HCT116 (cell line): ENCODE data around the gene MST1. TPM values are rescaled to one million over a fixed set of nuclear protein-coding genes. Genes with fewer than 3 reads are reported as not detected.

ENCODE experiments used
- ATAC-seq: fragments of 200-7000 bp; cut with Tn5 transposase; 2 replicates; pipeline ENCODE4 v1.9.1; 2020; ENCODE audit warnings: mild to moderate bottlenecking, moderate library complexity
- BruUV-seq: library from RNA; stranded (reverse); fragments of 400-500 nt; replicated peaks from 2 replicates; lab custom pipeline; 2021; lab: Mats Ljungman, UMichigan
- CTCF ChIA-PET: fragments of 300-600 bp; sonication (Branson Sonifier 250); formaldehyde crosslinking; loops from one replicate; lab custom pipeline; 2021; ENCODE audit warnings: antibody characterized with exemption; lab: Charles Lee
- POLR2A ChIA-PET: fragments of 300-600, 350-600 bp; sonication (Branson Sonifier 250); formaldehyde crosslinking; loops from one replicate; lab custom pipeline; 2021; ENCODE audit warnings: antibody characterized with exemption; lab: Charles Lee
- RAD21 ChIA-PET, 2 experiments: fragments of 300-600 bp; sonication (Branson Sonifier 250); formaldehyde crosslinking; loops; one replicate each; lab custom pipeline; 2023; ENCODE audit warnings: low total read pairs in 2 of 2; ENCODE audit not compliant: uncharacterized antibody in 2 of 2, unreplicated experiment in 2 of 2, low non-redundant PET in 1 of 2; lab: Charles Lee
- DNase-seq: peaks from one replicate; pipeline ENCODE4 v3.0.0-alpha.2; 2010; ENCODE audit warnings: low read depth, low spot score
- H2AFZ ChIP-seq: fragments of 200-600 bp; shearing (Covaris generic), sonication (generic); 2 replicates; pipeline ENCODE4 v1.6.1; 2017; ENCODE audit warnings: low read depth, mixed run types, mixed read lengths, antibody characterized with exemption, low read length; ENCODE audit not compliant: poor library complexity, severe bottlenecking
- H3K27ac ChIP-seq: 2 replicates; pipeline ENCODE4 v1.5.1; 2012; ENCODE audit warnings: low read depth, low read length
- H3K27me3 ChIP-seq: fragments of 200-600 bp; sonication (generic); 2 replicates; pipeline ENCODE4 v1.6.1; 2016; ENCODE audit warnings: mixed run types, low read length, mixed read lengths; ENCODE audit not compliant: insufficient read depth
- H3K36me3 ChIP-seq, 2 experiments: fragments of 200-500 bp in 1 of 2; fragments of 200-600 bp in 1 of 2; sonication (Bioruptor generic) in 1 of 2; sonication (generic) in 1 of 2; 2 replicates each; pipeline versions ENCODE4 v1.5.1 to v1.6.1; 2014 to 2016; ENCODE audit warnings: low read length in 2 of 2, inconsistent platforms in 1 of 2, mixed read lengths in 1 of 2, mixed run types in 1 of 2; ENCODE audit not compliant: insufficient read depth in 2 of 2, control insufficient read depth in 1 of 2
- H3K4me1 ChIP-seq, 2 experiments: fragments of 200-600 bp in 1 of 2; sonication (generic) in 1 of 2; 2 replicates each; pipeline versions ENCODE4 v1.5.1 to v1.6.1; 2012 to 2017; ENCODE audit warnings: low read length in 2 of 2, inconsistent platforms in 1 of 2, mild to moderate bottlenecking in 1 of 2, mixed read lengths in 1 of 2, mixed run types in 1 of 2, moderate library complexity in 1 of 2; ENCODE audit not compliant: insufficient read depth in 2 of 2, control insufficient read depth in 1 of 2
- H3K4me2 ChIP-seq: fragments of 200-600 bp; sonication (generic); 2 replicates; pipeline ENCODE4 v1.6.1; 2017; ENCODE audit warnings: mixed run types, low read length, mixed read lengths
- H3K4me3 ChIP-seq, 2 experiments: fragments of 200-600 bp in 1 of 2; sonication (generic) in 1 of 2; replicated peaks in 1 of 2; 2 replicates each; pipeline ENCODE4 v1.5.1; 2011 to 2016; ENCODE audit warnings: low read length in 2 of 2, control low read depth in 1 of 2, low read depth in 1 of 2, mild to moderate bottlenecking in 1 of 2, mixed read lengths in 1 of 2, mixed run types in 1 of 2
- H3K79me2 ChIP-seq: fragments of 200-600 bp; sonication (generic); 2 replicates; pipeline ENCODE4 v1.6.1; 2017; ENCODE audit warnings: mild to moderate bottlenecking, mixed run types, low read length, moderate library complexity, mixed read lengths; ENCODE audit not compliant: insufficient read depth
- H3K9ac ChIP-seq: fragments of 200-600 bp; sonication (generic); 2 replicates; pipeline ENCODE4 v1.6.1; 2016; ENCODE audit warnings: low read length, mixed read lengths
- H3K9me2 ChIP-seq: fragments of 200-600 bp; sonication (generic), shearing (Covaris generic); 2 replicates; pipeline ENCODE4 v1.6.1; 2017; ENCODE audit warnings: mixed run types, mild to moderate bottlenecking, moderate library complexity; ENCODE audit not compliant: insufficient read depth
- H3K9me3 ChIP-seq, 2 experiments: fragments of 200-500 bp in 1 of 2; fragments of 200-600 bp in 1 of 2; sonication (Bioruptor generic) in 1 of 2; sonication (generic) in 1 of 2; 2 replicates each; pipeline ENCODE4 v1.6.1; 2014 to 2017; ENCODE audit warnings: low read length in 2 of 2, mixed read lengths in 2 of 2, inconsistent platforms in 1 of 2, low read depth in 1 of 2, mild to moderate bottlenecking in 1 of 2, mixed run types in 1 of 2, moderate library complexity in 1 of 2; ENCODE audit not compliant: control insufficient read depth in 1 of 2, insufficient read depth in 1 of 2
- H4K20me1 ChIP-seq: fragments of 200-600 bp; sonication (generic), shearing (Covaris generic); 2 replicates; pipeline ENCODE4 v1.6.1; 2017; ENCODE audit warnings: mixed run types, mild to moderate bottlenecking, moderate library complexity; ENCODE audit not compliant: insufficient read depth
- ELF1 ChIP-seq: IDR thresholded peaks from 2 replicates; pipeline ENCODE4 v1.6.1; 2012; ENCODE audit warnings: low read depth, borderline replicate concordance
- EZH2 ChIP-seq: fragments of 200-600 bp; sonication (generic); IDR thresholded peaks from 2 replicates; pipeline ENCODE4 v1.6.1; 2017; ENCODE audit warnings: antibody characterized with exemption, mixed run types
- EZH2phosphoT487 ChIP-seq: fragments of 200-600 bp; IDR thresholded peaks from 2 replicates; pipeline ENCODE4 v1.6.1; 2018; ENCODE audit warnings: antibody characterized with exemption, borderline replicate concordance
- JUND ChIP-seq: IDR thresholded peaks from 2 replicates; pipeline ENCODE4 v1.6.1; 2012
- SIN3A ChIP-seq: IDR thresholded peaks from 2 replicates; pipeline ENCODE4 v1.6.1; 2012; ENCODE audit warnings: low read depth
- SP1 ChIP-seq: IDR thresholded peaks from 2 replicates; pipeline ENCODE4 v1.6.1; 2012; ENCODE audit warnings: low read depth
- SRF ChIP-seq: IDR thresholded peaks from 2 replicates; pipeline ENCODE4 v1.6.1; 2012; ENCODE audit warnings: low read depth
- TCF7L2 ChIP-seq: IDR thresholded peaks from 2 replicates; pipeline ENCODE4 v1.7.0; 2011; ENCODE audit warnings: borderline replicate concordance, inconsistent platforms; ENCODE audit not compliant: insufficient read depth, insufficient read length; ENCODE audit errors: extremely low read depth
- YY1 ChIP-seq: IDR thresholded peaks from 2 replicates; pipeline ENCODE4 v1.6.1; 2011; ENCODE audit warnings: low read length, low read depth, moderate library complexity, mild to moderate bottlenecking; ENCODE audit not compliant: insufficient replicate concordance; ENCODE audit errors: extremely low read depth
- ZFX ChIP-seq: fragments of 450-650 bp; IDR thresholded peaks from 2 replicates; pipeline ENCODE4 v1.6.1; 2017
- ZNF274 ChIP-seq: fragments of 200-500 bp; sonication (Bioruptor generic); IDR thresholded peaks from 2 replicates; pipeline ENCODE4 v1.6.1; 2014; ENCODE audit warnings: mild to moderate bottlenecking, low read depth, low read length, inconsistent platforms
- intact Hi-C: fragments of 100-400 bp; cut with micrococcal nuclease; formaldehyde crosslinking; loops from 2 replicates; pipeline ENCODE4 v1.10.0; 2022
- total RNA-seq: library from RNA; stranded (reverse); gene quantifications from one replicate; pipeline ENCODE4 v1.2.1, GENCODE V29; 2021; ENCODE audit not compliant: unreplicated experiment
- TF ChIP-seq, protein P1 (sequence below): IDR thresholded peaks from 2 replicates; pipeline ENCODE4 v1.6.1; 2012
- TF ChIP-seq, protein P2 (sequence below): IDR thresholded peaks from 2 replicates; pipeline ENCODE4 v1.6.1; 2011; ENCODE audit warnings: mild to moderate bottlenecking, low read length, moderate library complexity; ENCODE audit not compliant: insufficient replicate concordance; ENCODE audit errors: extremely low read depth
- TF ChIP-seq, protein P3 (sequence below), 3 experiments: fragments of 200-600 bp in 1 of 3; sonication (generic) in 1 of 3; IDR thresholded peaks in 2 of 3; conservative IDR thresholded peaks in 1 of 3; 2 replicates each; pipeline ENCODE4 v1.5.1; 2012 to 2017; ENCODE audit warnings: low read depth in 2 of 3, low read length in 2 of 3, antibody characterized with exemption in 1 of 3, borderline replicate concordance in 1 of 3, control low read depth in 1 of 3, mild to moderate bottlenecking in 1 of 3, mixed read lengths in 1 of 3, mixed run types in 1 of 3, moderate library complexity in 1 of 3; ENCODE audit not compliant: insufficient read depth in 1 of 3
- TF ChIP-seq, protein P4 (sequence below): IDR thresholded peaks from 2 replicates; pipeline ENCODE4 v1.6.1; 2012; ENCODE audit warnings: low read depth
- TF ChIP-seq, protein P5 (sequence below): IDR thresholded peaks from 2 replicates; pipeline ENCODE4 v1.6.1; 2012

The MST1 gene
- total RNA-seq, 1 experiment from 2014 or later = 15.4 TPM

DNA sequence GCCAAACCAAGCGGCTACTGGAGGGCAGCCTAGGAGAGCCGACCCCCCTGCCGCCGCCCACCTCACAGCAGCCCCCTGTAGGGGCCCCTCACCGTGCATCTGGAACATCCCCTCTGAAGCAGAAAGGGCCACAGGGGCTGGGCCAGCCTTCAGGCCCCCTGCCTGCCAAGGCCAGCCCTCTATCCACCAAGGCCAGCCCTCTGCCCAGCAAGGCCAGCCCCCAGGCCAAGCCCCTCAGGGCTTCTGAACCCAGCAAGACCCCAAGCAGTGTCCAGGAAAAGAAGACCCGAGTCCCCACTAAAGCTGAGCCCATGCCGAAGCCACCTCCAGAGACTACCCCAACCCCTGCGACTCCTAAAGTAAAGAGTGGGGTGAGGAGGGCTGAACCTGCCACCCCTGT is 38.6 kb downstream of the MST1 start:
- no peak overlapping the region for H3K9ac ChIP-seq
- ChIA-PET POLR2A (no interaction called here), CTCF (no interaction called here), RAD21 (interaction anchor here in 1 of 2 experiments (0.5 kb wide), 1 partner anchor 58 kb away, joined by 3 read pairs; no protein-coding TSS in a partner anchor)
- DNase-seq = no peak
- H3K36me3 ChIP-seq = no peaks in the 10 kb centered on the region
- intact Hi-C loops = no loop called here
- TF ChIP-seq, protein P1, sequence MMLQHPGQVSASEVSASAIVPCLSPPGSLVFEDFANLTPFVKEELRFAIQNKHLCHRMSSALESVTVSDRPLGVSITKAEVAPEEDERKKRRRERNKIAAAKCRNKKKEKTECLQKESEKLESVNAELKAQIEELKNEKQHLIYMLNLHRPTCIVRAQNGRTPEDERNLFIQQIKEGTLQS = no peak
- TF ChIP-seq, protein P2, sequence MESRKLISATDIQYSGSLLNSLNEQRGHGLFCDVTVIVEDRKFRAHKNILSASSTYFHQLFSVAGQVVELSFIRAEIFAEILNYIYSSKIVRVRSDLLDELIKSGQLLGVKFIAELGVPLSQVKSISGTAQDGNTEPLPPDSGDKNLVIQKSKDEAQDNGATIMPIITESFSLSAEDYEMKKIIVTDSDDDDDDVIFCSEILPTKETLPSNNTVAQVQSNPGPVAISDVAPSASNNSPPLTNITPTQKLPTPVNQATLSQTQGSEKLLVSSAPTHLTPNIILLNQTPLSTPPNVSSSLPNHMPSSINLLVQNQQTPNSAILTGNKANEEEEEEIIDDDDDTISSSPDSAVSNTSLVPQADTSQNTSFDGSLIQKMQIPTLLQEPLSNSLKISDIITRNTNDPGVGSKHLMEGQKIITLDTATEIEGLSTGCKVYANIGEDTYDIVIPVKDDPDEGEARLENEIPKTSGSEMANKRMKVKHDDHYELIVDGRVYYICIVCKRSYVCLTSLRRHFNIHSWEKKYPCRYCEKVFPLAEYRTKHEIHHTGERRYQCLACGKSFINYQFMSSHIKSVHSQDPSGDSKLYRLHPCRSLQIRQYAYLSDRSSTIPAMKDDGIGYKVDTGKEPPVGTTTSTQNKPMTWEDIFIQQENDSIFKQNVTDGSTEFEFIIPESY = no peak
- TF ChIP-seq SRF (no peak), SIN3A (no peak), TCF7L2 (no peak), EZH2 (no peak), ZNF274 (no peak), YY1 (no peak), EZH2phosphoT487 (no peak), JUND (no peak), ELF1 (no peak), SP1 (no peak), ZFX (no peak)
- TF ChIP-seq, protein P3, sequence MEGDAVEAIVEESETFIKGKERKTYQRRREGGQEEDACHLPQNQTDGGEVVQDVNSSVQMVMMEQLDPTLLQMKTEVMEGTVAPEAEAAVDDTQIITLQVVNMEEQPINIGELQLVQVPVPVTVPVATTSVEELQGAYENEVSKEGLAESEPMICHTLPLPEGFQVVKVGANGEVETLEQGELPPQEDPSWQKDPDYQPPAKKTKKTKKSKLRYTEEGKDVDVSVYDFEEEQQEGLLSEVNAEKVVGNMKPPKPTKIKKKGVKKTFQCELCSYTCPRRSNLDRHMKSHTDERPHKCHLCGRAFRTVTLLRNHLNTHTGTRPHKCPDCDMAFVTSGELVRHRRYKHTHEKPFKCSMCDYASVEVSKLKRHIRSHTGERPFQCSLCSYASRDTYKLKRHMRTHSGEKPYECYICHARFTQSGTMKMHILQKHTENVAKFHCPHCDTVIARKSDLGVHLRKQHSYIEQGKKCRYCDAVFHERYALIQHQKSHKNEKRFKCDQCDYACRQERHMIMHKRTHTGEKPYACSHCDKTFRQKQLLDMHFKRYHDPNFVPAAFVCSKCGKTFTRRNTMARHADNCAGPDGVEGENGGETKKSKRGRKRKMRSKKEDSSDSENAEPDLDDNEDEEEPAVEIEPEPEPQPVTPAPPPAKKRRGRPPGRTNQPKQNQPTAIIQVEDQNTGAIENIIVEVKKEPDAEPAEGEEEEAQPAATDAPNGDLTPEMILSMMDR (IDR thresholded peaks at IDR 0.05 in 2 of 3, conservative IDR thresholded peaks at IDR 0.05 in 1 of 3; ENCODE audit: borderline replicate concordance in 1 of 3, insufficient read depth in 1 of 3, low read depth in 2 of 3, low read length in 2 of 3) = no peak
- TF ChIP-seq, protein P4, sequence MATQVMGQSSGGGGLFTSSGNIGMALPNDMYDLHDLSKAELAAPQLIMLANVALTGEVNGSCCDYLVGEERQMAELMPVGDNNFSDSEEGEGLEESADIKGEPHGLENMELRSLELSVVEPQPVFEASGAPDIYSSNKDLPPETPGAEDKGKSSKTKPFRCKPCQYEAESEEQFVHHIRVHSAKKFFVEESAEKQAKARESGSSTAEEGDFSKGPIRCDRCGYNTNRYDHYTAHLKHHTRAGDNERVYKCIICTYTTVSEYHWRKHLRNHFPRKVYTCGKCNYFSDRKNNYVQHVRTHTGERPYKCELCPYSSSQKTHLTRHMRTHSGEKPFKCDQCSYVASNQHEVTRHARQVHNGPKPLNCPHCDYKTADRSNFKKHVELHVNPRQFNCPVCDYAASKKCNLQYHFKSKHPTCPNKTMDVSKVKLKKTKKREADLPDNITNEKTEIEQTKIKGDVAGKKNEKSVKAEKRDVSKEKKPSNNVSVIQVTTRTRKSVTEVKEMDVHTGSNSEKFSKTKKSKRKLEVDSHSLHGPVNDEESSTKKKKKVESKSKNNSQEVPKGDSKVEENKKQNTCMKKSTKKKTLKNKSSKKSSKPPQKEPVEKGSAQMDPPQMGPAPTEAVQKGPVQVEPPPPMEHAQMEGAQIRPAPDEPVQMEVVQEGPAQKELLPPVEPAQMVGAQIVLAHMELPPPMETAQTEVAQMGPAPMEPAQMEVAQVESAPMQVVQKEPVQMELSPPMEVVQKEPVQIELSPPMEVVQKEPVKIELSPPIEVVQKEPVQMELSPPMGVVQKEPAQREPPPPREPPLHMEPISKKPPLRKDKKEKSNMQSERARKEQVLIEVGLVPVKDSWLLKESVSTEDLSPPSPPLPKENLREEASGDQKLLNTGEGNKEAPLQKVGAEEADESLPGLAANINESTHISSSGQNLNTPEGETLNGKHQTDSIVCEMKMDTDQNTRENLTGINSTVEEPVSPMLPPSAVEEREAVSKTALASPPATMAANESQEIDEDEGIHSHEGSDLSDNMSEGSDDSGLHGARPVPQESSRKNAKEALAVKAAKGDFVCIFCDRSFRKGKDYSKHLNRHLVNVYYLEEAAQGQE = no peak
- TF ChIP-seq, protein P5, sequence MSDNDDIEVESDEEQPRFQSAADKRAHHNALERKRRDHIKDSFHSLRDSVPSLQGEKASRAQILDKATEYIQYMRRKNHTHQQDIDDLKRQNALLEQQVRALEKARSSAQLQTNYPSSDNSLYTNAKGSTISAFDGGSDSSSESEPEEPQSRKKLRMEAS = no peak
- no peak for ATAC-seq
- H4K20me1 ChIP-seq = no peaks in the 10 kb centered on the region
- H3K9me2 ChIP-seq = no peaks in the 10 kb centered on the region
- H3K4me2 ChIP-seq = no peak overlapping the region
- BruUV-seq = no TSS peak
- H3K9me3 ChIP-seq = no peaks in the 10 kb centered on the region
- H3K27ac ChIP-seq = no peak overlapping the region
- H3K4me1 ChIP-seq = peaks cover 4 to 17% of the 10 kb centered on the region in 2 experiments; a peak in 2 of 4 replicates
- no peaks in the 10 kb centered on the region for H3K79me2 ChIP-seq
- no peak overlapping the region for H2AFZ ChIP-seq
- H3K4me3 ChIP-seq = no peak overlapping the region
- H3K27me3 ChIP-seq = no peaks in the 10 kb centered on the region
